GM23248 (cell line): ENCODE results near the gene IFNA16.
"Not testable (repeated sequence)": the region's sequence is repeated elsewhere in the genome, so short reads cannot be mapped to it uniquely, and the experiment has no call there.

ENCODE experiments used
- EZH2 ChIP-seq: fragments of 200-600 bp; sonication (generic); IDR thresholded peaks from 2 replicates; pipeline ENCODE4 v1.6.1; 2018; ENCODE audit warnings: antibody characterized with exemption, mild to moderate bottlenecking; ENCODE audit not compliant: insufficient read depth, poor library complexity, severe bottlenecking
- EZH2phosphoT487 ChIP-seq: fragments of 200-600 bp; sonication (generic); IDR thresholded peaks from 2 replicates; pipeline ENCODE4 v1.6.1; 2018; ENCODE audit warnings: antibody characterized with exemption, moderate library complexity, mild to moderate bottlenecking, low read depth; ENCODE audit not compliant: insufficient read depth

DNA sequence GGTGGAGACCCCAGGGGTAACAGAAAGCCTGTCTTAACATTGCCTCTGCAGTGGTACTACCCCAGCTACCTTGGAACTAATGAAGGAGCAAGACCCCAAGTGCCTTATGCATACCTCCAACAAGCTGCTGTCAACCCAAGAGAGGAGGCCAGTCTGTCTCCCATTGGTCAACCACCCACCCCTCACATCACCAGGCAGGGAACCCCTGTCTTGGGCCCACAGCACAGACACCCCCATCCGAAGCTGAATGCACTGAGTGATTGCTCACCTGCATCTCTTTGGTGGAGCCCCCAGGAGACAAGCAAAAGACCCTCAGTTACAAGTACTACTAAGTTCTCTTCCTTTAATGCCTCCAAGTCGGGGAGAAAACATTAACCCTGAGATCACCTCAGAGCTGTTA is 5.0 kb downstream of the IFNA16 start:
- not testable (repeated sequence) for TF ChIP-seq EZH2, EZH2phosphoT487
